WI38 (cell line): ENCODE results near the gene DHRS12.
A peak's percentile ranks its signal among the peaks of the same experiment; 100 is the strongest.

Source experiments
- H3K4me3 ChIP-seq: 2 replicates; pipeline ENCODE4 v1.5.1; 2011; ENCODE audit warnings: low read depth, mild to moderate bottlenecking, control low read depth, low read length
- CTCF ChIP-seq: IDR thresholded peaks from 2 replicates; pipeline ENCODE4 v1.5.1; 2012; ENCODE audit warnings: low read depth, mild to moderate bottlenecking, control low read depth, low read length

Gene DHRS12

GRCh38 chr13:51770681-51771417, 33.1 kb downstream of the DHRS12 start:
- no peak for TF ChIP-seq CTCF
- no peak overlapping the region for H3K4me3 ChIP-seq

GRCh38 chr13:51770160-51770559, 33.8 kb downstream of the DHRS12 start:
- no peak overlapping the region for H3K4me3 ChIP-seq
- TF ChIP-seq CTCF = no peak

GRCh38 chr13:51769455-51770127, 34.4 kb downstream of the DHRS12 start:
- TF ChIP-seq CTCF = no peak
- no peak overlapping the region for H3K4me3 ChIP-seq

- no peak for TF ChIP-seq CTCF
- H3K4me3 ChIP-seq = no peak overlapping the region
Measured at GRCh38 chr13:51768976-51769375, 35.0 kb downstream of the DHRS12 start.

- TF ChIP-seq CTCF = no peak
- H3K4me3 ChIP-seq = no peak overlapping the region
Measured at GRCh38 chr13:51768378-51768921, 35.5 kb downstream of the DHRS12 start.

GRCh38 chr13:51767100-51767499, 36.9 kb downstream of the DHRS12 start:
- TF ChIP-seq CTCF = no peak

GRCh38 chr13:51765142-51765515, 38.8 kb downstream of the DHRS12 start:
- H3K4me3 ChIP-seq = peak overlapping the region; percentile 33
- TF ChIP-seq CTCF = no peak

More at GRCh38 chr13:51767100-51767499, 36.9 kb downstream of the DHRS12 start:
- H3K4me3 ChIP-seq = no peak overlapping the region
